Fibroblast of villous mesenchyme (primary cell): Measurements from ENCODE around the gene UNKL. TPM values are rescaled to one million over a fixed set of nuclear protein-coding genes. Genes with fewer than 3 reads are reported as not detected.

Experiments
- DNase-seq: peaks from one replicate; pipeline ENCODE4 v3.0.0-alpha.2; 2010; ENCODE audit warnings: low read depth
- H3K4me3 ChIP-seq: 2 replicates; pipeline ENCODE4 v1.5.1; 2011; ENCODE audit warnings: low read depth, mild to moderate bottlenecking, low read length
- CTCF ChIP-seq: IDR thresholded peaks from 2 replicates; pipeline ENCODE4 v1.5.1; 2012; ENCODE audit warnings: low read depth, mild to moderate bottlenecking, low read length; ENCODE audit not compliant: insufficient read depth
- total RNA-seq: library from RNA; depleted of rRNA; stranded (reverse); fragments of >200 nt; gene quantifications from 2 replicates; pipeline ENCODE4 v1.2.3, GENCODE V29; 2012

The UNKL gene
- total RNA-seq, 1 donor = 7.8 TPM

- DNase-seq = no peak
- H3K4me3 ChIP-seq = no peak overlapping the region
- no peak for TF ChIP-seq CTCF
Observed at GRCh38 chr16:1434644-1435592, 20.4 kb upstream of the UNKL start.

- no peak overlapping the region for H3K4me3 ChIP-seq
- DNase-seq = no peak
- TF ChIP-seq CTCF = no peak
Observed at GRCh38 chr16:1433756-1434155, 19.3 kb upstream of the UNKL start.

- TF ChIP-seq CTCF = no peak
- no peak overlapping the region for H3K4me3 ChIP-seq
- DNase-seq = no peak
Observed at GRCh38 chr16:1433263-1433560, 18.7 kb upstream of the UNKL start.

GRCh38 chr16:1432388-1433262, 18.1 kb upstream of the UNKL start:
- DNase-seq = no peak
- no peak overlapping the region for H3K4me3 ChIP-seq
- no peak for TF ChIP-seq CTCF

GRCh38 chr16:1431497-1432270, 17.2 kb upstream of the UNKL start:
- no peak overlapping the region for H3K4me3 ChIP-seq
- no peak for DNase-seq
- TF ChIP-seq CTCF = no peak

- TF ChIP-seq CTCF = no peak
- DNase-seq = no peak
- no peak within 1 kb of the TSS for H3K4me3 ChIP-seq
Observed at GRCh38 chr16:1430759-1431496, 16.4 kb upstream of the UNKL start, which contains the start of gene PERCC1. Gene PERCC1 (plus strand): TSS chr16:1431078. CDS start chr16:1432594, 1,516 bp downstream.
